ENCODE results near the gene GON7.
"Not testable (repeated sequence)": the region's sequence is repeated elsewhere in the genome, so short reads cannot be mapped to it uniquely, and the experiment has no call there.

The GON7 gene

DNA sequence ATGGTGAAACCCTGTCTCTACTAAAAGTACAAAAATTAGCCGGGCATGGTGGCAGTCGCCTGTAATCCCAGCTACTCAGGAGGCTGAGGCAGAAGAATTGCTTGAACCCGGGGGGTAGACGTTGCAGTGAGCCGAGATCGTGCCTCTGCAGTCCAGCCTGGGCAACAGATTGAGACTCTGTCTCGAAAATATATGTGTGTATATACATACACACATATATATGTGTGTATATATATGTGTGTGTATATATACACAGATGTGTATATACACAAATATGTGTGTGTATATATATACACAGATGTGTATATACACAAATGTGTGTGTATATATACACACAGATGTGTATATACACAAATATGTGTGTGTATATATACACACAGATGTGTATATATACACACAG, 48.5 kb downstream of the GON7 start:
- H3K4me3 ChIP-seq; H3K36me3 ChIP-seq (replicated peaks); H3K9me3 ChIP-seq; DNase-seq (ENCODE audit: low spot score in 2 of 2); H3K27me3 ChIP-seq (ENCODE audit: low read depth); in situ Hi-C loops (cut with MboI; ENCODE audit: low sequenced_read_pairs); H3K4me1 ChIP-seq: not testable (repeated sequence)

DNA sequence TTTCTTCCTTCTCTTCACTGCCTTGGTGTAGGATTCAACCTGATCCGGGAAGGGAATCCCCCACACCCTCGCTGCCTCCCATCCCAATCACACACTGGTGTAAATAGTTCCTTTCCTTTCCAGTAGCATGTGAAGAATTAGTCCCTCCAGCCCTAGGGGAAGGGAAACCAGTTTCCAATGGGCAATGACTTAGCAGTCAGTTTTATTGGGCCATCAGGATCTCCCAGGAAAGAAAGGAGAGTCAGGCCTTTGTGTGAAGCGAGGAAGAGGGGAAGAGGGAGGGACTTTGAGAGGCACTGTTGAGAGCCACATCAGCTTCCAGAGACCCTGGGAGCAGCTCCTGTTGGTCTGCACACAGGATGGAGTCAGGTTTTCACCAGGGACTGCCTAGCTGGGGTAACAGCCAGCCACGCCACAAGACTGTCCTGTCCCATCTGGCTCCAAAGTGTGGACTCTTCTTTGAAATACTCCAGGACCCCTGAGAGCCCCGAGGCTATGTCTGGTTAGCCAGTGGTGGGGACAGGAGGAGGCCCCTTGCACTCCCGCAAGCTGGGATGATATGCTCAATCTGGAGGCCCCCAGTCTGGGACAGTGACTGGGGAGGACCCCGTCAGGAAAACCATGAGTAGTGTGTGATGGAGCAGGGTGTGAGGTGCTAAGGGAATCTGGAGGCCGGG, 50.0 kb downstream of the GON7 start:
- Histone ChIP-seq H3K27me3 (ENCODE audit: low read depth) (no peaks in the 10 kb centered on the region), H3K36me3 (replicated peaks) (no peaks in the 10 kb centered on the region), H3K4me1 (no peaks in the 10 kb centered on the region), H3K4me3 (no peak overlapping the region), H3K9me3 (no peaks in the 10 kb centered on the region)
- in situ Hi-C loops (cut with MboI; ENCODE audit: low sequenced_read_pairs) = no loop called here
- no peak for DNase-seq (ENCODE audit: low spot score in 2 of 2)

- in situ Hi-C loops (cut with MboI; ENCODE audit: low sequenced_read_pairs) = no loop called here
- Histone ChIP-seq H3K36me3 (replicated peaks) (no peaks in the 10 kb centered on the region), H3K9me3 (no peaks in the 10 kb centered on the region), H3K4me1 (no peaks in the 10 kb centered on the region), H3K27me3 (ENCODE audit: low read depth) (no peaks in the 10 kb centered on the region), H3K4me3 (no peak overlapping the region)
- no peak for DNase-seq (ENCODE audit: low spot score in 2 of 2)
These were observed 51.2 kb downstream of the GON7 start for GRCh38 chr14:93155667-93156066.

DNA sequence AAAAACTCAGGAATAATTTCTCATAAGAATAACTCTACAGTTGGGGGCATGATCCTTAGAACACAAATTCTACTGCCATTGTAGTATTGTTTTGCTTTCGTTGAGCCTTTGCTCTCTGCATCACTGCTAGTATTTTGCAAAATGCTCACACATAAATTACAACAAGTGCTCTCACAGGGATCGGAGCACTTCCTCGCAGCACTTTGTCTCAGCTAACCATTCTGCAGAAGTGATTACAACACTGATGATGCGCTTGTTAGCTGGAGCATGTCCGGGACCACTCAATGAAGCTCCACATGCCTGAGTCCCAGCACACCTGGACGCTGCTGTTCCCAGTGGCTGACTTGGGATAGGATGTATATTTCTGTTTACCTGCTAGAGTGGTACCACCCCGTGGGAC, 53.7 kb downstream of the GON7 start:
- DNase-seq (ENCODE audit: low spot score in 2 of 2) = no peak
- Histone ChIP-seq H3K4me1 (no peaks in the 10 kb centered on the region), H3K4me3 (no peak overlapping the region), H3K9me3 (no peaks in the 10 kb centered on the region), H3K36me3 (replicated peaks) (no peaks in the 10 kb centered on the region), H3K27me3 (ENCODE audit: low read depth) (no peaks in the 10 kb centered on the region)
- in situ Hi-C loops (cut with MboI; ENCODE audit: low sequenced_read_pairs) = no loop called here

All from HAP-1 (cell line).